ENCODE results near the gene OR2T1. TPM values are rescaled to one million over a fixed set of nuclear protein-coding genes. Genes with fewer than 3 reads are reported as not detected.
"Not testable (repeated sequence)": the region's sequence is repeated elsewhere in the genome, so short reads cannot be mapped to it uniquely, and the experiment has no call there.

The OR2T1 gene
- polyA plus RNA-seq, 2 donors = not detected

GRCh38 chr1:248393050-248393449 lies 9.8 kb upstream of the OR2T1 start:
- 48 to 55% methylated on average over 2 of the region's 2 CpGs for WGBS, 2 donors
- Histone ChIP-seq H3K4me3 (ENCODE audit: low read depth in 1 of 2, low read length in 2 of 2) (no peak overlapping the region), H3K36me3 (ENCODE audit: control insufficient read depth in 2 of 2, insufficient read depth in 2 of 2, low read length in 1 of 2) (no peaks in the 10 kb centered on the region)

GRCh38 chr1:248404024-248404423 lies 1.2 kb downstream of the OR2T1 start:
- 87 to 92% methylated on average over 6 of the region's 6 CpGs for WGBS, 2 donors
- H3K27me3 ChIP-seq (ENCODE audit: control insufficient read depth in 1 of 2, insufficient read depth in 2 of 2, low read length in 2 of 2) = no peaks in the 10 kb centered on the region
- no peaks in the 10 kb centered on the region for H3K36me3 ChIP-seq (ENCODE audit: control insufficient read depth in 2 of 2, insufficient read depth in 2 of 2, low read length in 1 of 2)
- no peak overlapping the region for H3K4me3 ChIP-seq (ENCODE audit: low read depth in 1 of 2, low read length in 2 of 2)
- peaks cover 0 to 4% of the 10 kb centered on the region in 2 donors for H3K9me3 ChIP-seq (ENCODE audit: control insufficient read depth in 2 of 2, insufficient read depth in 1 of 2, low read depth in 1 of 2, low read length in 1 of 2)
- H3K4me1 ChIP-seq (ENCODE audit: control insufficient read depth in 2 of 2, insufficient read depth in 2 of 2, low read length in 1 of 2) = no peaks in the 10 kb centered on the region
- H3K27ac ChIP-seq (ENCODE audit: low read depth in 2 of 2, low read length in 1 of 2) = no peak overlapping the region

More at GRCh38 chr1:248393050-248393449, 9.8 kb upstream of the OR2T1 start:
- H3K4me1 ChIP-seq (ENCODE audit: control insufficient read depth in 2 of 2, insufficient read depth in 2 of 2, low read length in 1 of 2) = no peaks in the 10 kb centered on the region
- H3K9me3 ChIP-seq (ENCODE audit: control insufficient read depth in 2 of 2, insufficient read depth in 1 of 2, low read depth in 1 of 2, low read length in 1 of 2) = peaks cover 0 to under 1% of the 10 kb centered on the region in 2 donors
- H3K27me3 ChIP-seq (ENCODE audit: control insufficient read depth in 1 of 2, insufficient read depth in 2 of 2, low read length in 2 of 2) = no peaks in the 10 kb centered on the region
- H3K27ac ChIP-seq (ENCODE audit: low read depth in 2 of 2, low read length in 1 of 2) = no peak overlapping the region

- no peak overlapping the region for H3K27ac ChIP-seq (ENCODE audit: low read depth in 2 of 2, low read length in 1 of 2)
- no peaks in the 10 kb centered on the region for H3K36me3 ChIP-seq (ENCODE audit: control insufficient read depth in 2 of 2, insufficient read depth in 2 of 2, low read length in 1 of 2)
- no peak overlapping the region for H3K4me3 ChIP-seq (ENCODE audit: low read depth in 1 of 2, low read length in 2 of 2)
- no peaks in the 10 kb centered on the region for H3K27me3 ChIP-seq (ENCODE audit: control insufficient read depth in 1 of 2, insufficient read depth in 2 of 2, low read length in 2 of 2)
- WGBS, 2 donors = 61 to 69% methylated on average over 8 of the region's 8 CpGs
- peaks cover 3 to 5% of the 10 kb centered on the region in 2 donors for H3K9me3 ChIP-seq (ENCODE audit: control insufficient read depth in 2 of 2, insufficient read depth in 1 of 2, low read depth in 1 of 2, low read length in 1 of 2)
- H3K4me1 ChIP-seq (ENCODE audit: control insufficient read depth in 2 of 2, insufficient read depth in 2 of 2, low read length in 1 of 2) = no peaks in the 10 kb centered on the region
Measured at GRCh38 chr1:248406721-248407692, 4.2 kb downstream of the OR2T1 start.

GRCh38 chr1:248416226-248416625 lies 13.4 kb downstream of the OR2T1 start:
- Histone ChIP-seq H3K27me3 (ENCODE audit: control insufficient read depth in 1 of 2, insufficient read depth in 2 of 2, low read length in 2 of 2) (no peaks in the 10 kb centered on the region), H3K36me3 (ENCODE audit: control insufficient read depth in 2 of 2, insufficient read depth in 2 of 2, low read length in 1 of 2) (no peaks in the 10 kb centered on the region), H3K4me1 (ENCODE audit: control insufficient read depth in 2 of 2, insufficient read depth in 2 of 2, low read length in 1 of 2) (no peaks in the 10 kb centered on the region), H3K9me3 (ENCODE audit: control insufficient read depth in 2 of 2, insufficient read depth in 1 of 2, low read depth in 1 of 2, low read length in 1 of 2) (peaks cover 2 to 4% of the 10 kb centered on the region in 2 donors), H3K4me3 (ENCODE audit: low read depth in 1 of 2, low read length in 2 of 2) (no peak overlapping the region), H3K27ac (ENCODE audit: low read depth in 2 of 2, low read length in 1 of 2) (no peak overlapping the region)
- 45 to 62% methylated on average over 3 of the region's 3 CpGs for WGBS, 2 donors

- no peak overlapping the region for H3K27ac ChIP-seq (ENCODE audit: low read depth in 2 of 2, low read length in 1 of 2)
- WGBS, 2 donors = 60 to 67% methylated on average over 2 of the region's 2 CpGs
- H3K9me3 ChIP-seq (ENCODE audit: control insufficient read depth in 2 of 2, insufficient read depth in 1 of 2, low read depth in 1 of 2, low read length in 1 of 2) = peaks cover 2% of the 10 kb centered on the region in 2 donors
- H3K27me3 ChIP-seq (ENCODE audit: control insufficient read depth in 1 of 2, insufficient read depth in 2 of 2, low read length in 2 of 2) = no peaks in the 10 kb centered on the region
- no peaks in the 10 kb centered on the region for H3K4me1 ChIP-seq (ENCODE audit: control insufficient read depth in 2 of 2, insufficient read depth in 2 of 2, low read length in 1 of 2)
- no peaks in the 10 kb centered on the region for H3K36me3 ChIP-seq (ENCODE audit: control insufficient read depth in 2 of 2, insufficient read depth in 2 of 2, low read length in 1 of 2)
- H3K4me3 ChIP-seq (ENCODE audit: low read depth in 1 of 2, low read length in 2 of 2) = no peak overlapping the region
Measured at GRCh38 chr1:248417854-248418253, 15.0 kb downstream of the OR2T1 start.

- 10 to 14% methylated on average over 1 of the region's 1 CpG for WGBS, 2 donors
- no peak overlapping the region for H3K4me3 ChIP-seq (ENCODE audit: low read depth in 1 of 2, low read length in 2 of 2)
- H3K27me3 ChIP-seq (ENCODE audit: control insufficient read depth in 1 of 2, insufficient read depth in 2 of 2, low read length in 2 of 2) = no peaks in the 10 kb centered on the region
- H3K36me3 ChIP-seq (ENCODE audit: control insufficient read depth in 2 of 2, insufficient read depth in 2 of 2, low read length in 1 of 2) = no peaks in the 10 kb centered on the region
- no peak overlapping the region for H3K27ac ChIP-seq (ENCODE audit: low read depth in 2 of 2, low read length in 1 of 2)
- no peaks in the 10 kb centered on the region for H3K4me1 ChIP-seq (ENCODE audit: control insufficient read depth in 2 of 2, insufficient read depth in 2 of 2, low read length in 1 of 2)
- H3K9me3 ChIP-seq (ENCODE audit: control insufficient read depth in 2 of 2, insufficient read depth in 1 of 2, low read depth in 1 of 2, low read length in 1 of 2) = peaks cover 0 to 2% of the 10 kb centered on the region in 2 donors
Measured at GRCh38 chr1:248421384-248421783, 18.5 kb downstream of the OR2T1 start.

- H3K9me3 ChIP-seq (ENCODE audit: control insufficient read depth in 2 of 2, insufficient read depth in 1 of 2, low read depth in 1 of 2, low read length in 1 of 2); H3K4me3 ChIP-seq (ENCODE audit: low read depth in 1 of 2, low read length in 2 of 2); H3K27me3 ChIP-seq (ENCODE audit: control insufficient read depth in 1 of 2, insufficient read depth in 2 of 2, low read length in 2 of 2); H3K27ac ChIP-seq (ENCODE audit: low read depth in 2 of 2, low read length in 1 of 2); H3K4me1 ChIP-seq (ENCODE audit: control insufficient read depth in 2 of 2, insufficient read depth in 2 of 2, low read length in 1 of 2); H3K36me3 ChIP-seq (ENCODE audit: control insufficient read depth in 2 of 2, insufficient read depth in 2 of 2, low read length in 1 of 2): not testable (repeated sequence)
- 58 to 62% methylated on average over 3 of the region's 3 CpGs for WGBS, 2 donors
Measured at GRCh38 chr1:248427526-248428191, 24.8 kb downstream of the OR2T1 start.

GRCh38 chr1:248428192-248428533 lies 25.3 kb downstream of the OR2T1 start:
- not testable (repeated sequence) for H3K9me3 ChIP-seq (ENCODE audit: control insufficient read depth in 2 of 2, insufficient read depth in 1 of 2, low read depth in 1 of 2, low read length in 1 of 2); H3K27ac ChIP-seq (ENCODE audit: low read depth in 2 of 2, low read length in 1 of 2); H3K4me1 ChIP-seq (ENCODE audit: control insufficient read depth in 2 of 2, insufficient read depth in 2 of 2, low read length in 1 of 2); H3K4me3 ChIP-seq (ENCODE audit: low read depth in 1 of 2, low read length in 2 of 2); H3K27me3 ChIP-seq (ENCODE audit: control insufficient read depth in 1 of 2, insufficient read depth in 2 of 2, low read length in 2 of 2); H3K36me3 ChIP-seq (ENCODE audit: control insufficient read depth in 2 of 2, insufficient read depth in 2 of 2, low read length in 1 of 2)
- 76 to 82% methylated on average over 3 of the region's 3 CpGs for WGBS, 2 donors

- H3K4me3 ChIP-seq (ENCODE audit: low read depth in 1 of 2, low read length in 2 of 2); H3K36me3 ChIP-seq (ENCODE audit: control insufficient read depth in 2 of 2, insufficient read depth in 2 of 2, low read length in 1 of 2); H3K4me1 ChIP-seq (ENCODE audit: control insufficient read depth in 2 of 2, insufficient read depth in 2 of 2, low read length in 1 of 2); H3K27ac ChIP-seq (ENCODE audit: low read depth in 2 of 2, low read length in 1 of 2); H3K9me3 ChIP-seq (ENCODE audit: control insufficient read depth in 2 of 2, insufficient read depth in 1 of 2, low read depth in 1 of 2, low read length in 1 of 2); H3K27me3 ChIP-seq (ENCODE audit: control insufficient read depth in 1 of 2, insufficient read depth in 2 of 2, low read length in 2 of 2): not testable (repeated sequence)
- WGBS, 2 donors = 64 to 67% methylated on average over 11 of the region's 11 CpGs
Measured at GRCh38 chr1:248431683-248432082, 28.8 kb downstream of the OR2T1 start.

Measured in esophagus (tissue), 2 donors.